Kidney capillary endothelial cell (primary cell): Measurements from ENCODE around the gene LMBR1.

Experiments used
- DNase-seq: peaks from one replicate; pipeline ENCODE4 v3.0.0-alpha.2; 2018; ENCODE audit warnings: low spot score

LMBR1 gene

GRCh38 chr7:156691764-156692163, 201.2 kb downstream of the LMBR1 start:
- no peak for DNase-seq

GRCh38 chr7:156684661-156685060, 208.3 kb downstream of the LMBR1 start:
- DNase-seq: no peak

- no peak for DNase-seq
Observed at GRCh38 chr7:156684251-156684650, 208.7 kb downstream of the LMBR1 start.

GRCh38 chr7:156682928-156683327, 210.1 kb downstream of the LMBR1 start:
- DNase-seq: no peak

GRCh38 chr7:156680281-156680680, 212.7 kb downstream of the LMBR1 start:
- DNase-seq: no peak

- no peak for DNase-seq
Observed at GRCh38 chr7:156677374-156678054, 215.5 kb downstream of the LMBR1 start.

GRCh38 chr7:156676263-156676662, 216.7 kb downstream of the LMBR1 start:
- no peak for DNase-seq

- DNase-seq: no peak
Observed at GRCh38 chr7:156675721-156676120, 217.3 kb downstream of the LMBR1 start.

- no peak for DNase-seq
Observed at GRCh38 chr7:156673902-156674301, 219.1 kb downstream of the LMBR1 start.

GRCh38 chr7:156673454-156673853, 219.5 kb downstream of the LMBR1 start:
- no peak for DNase-seq

GRCh38 chr7:156669035-156669828, 223.8 kb downstream of the LMBR1 start:
- DNase-seq: no peak

- DNase-seq: no peak
Observed at GRCh38 chr7:156668130-156668741, 224.7 kb downstream of the LMBR1 start.

- no peak for DNase-seq
Observed at GRCh38 chr7:156667110-156667426, 225.9 kb downstream of the LMBR1 start.

GRCh38 chr7:156666368-156667109, 226.4 kb downstream of the LMBR1 start:
- DNase-seq: no peak

GRCh38 chr7:156665101-156665500, 227.9 kb downstream of the LMBR1 start:
- no peak for DNase-seq

GRCh38 chr7:156662277-156662676, 230.7 kb downstream of the LMBR1 start:
- no peak for DNase-seq

- DNase-seq: no peak
Observed at GRCh38 chr7:156661637-156662036, 231.3 kb downstream of the LMBR1 start.

GRCh38 chr7:156659961-156660360, 233.0 kb downstream of the LMBR1 start:
- DNase-seq: no peak

- DNase-seq: no peak
Observed at GRCh38 chr7:156659203-156659602, 233.8 kb downstream of the LMBR1 start.

- no peak for DNase-seq
Observed at GRCh38 chr7:156657681-156658080, 235.3 kb downstream of the LMBR1 start.

GRCh38 chr7:156656598-156656997, 236.4 kb downstream of the LMBR1 start:
- DNase-seq: no peak

GRCh38 chr7:156655983-156656382, 237.0 kb downstream of the LMBR1 start:
- no peak for DNase-seq

- DNase-seq: no peak
Observed at GRCh38 chr7:156655251-156655650, 237.7 kb downstream of the LMBR1 start.
